Stimulated activated CD8-positive, alpha-beta memory T cell treated with anti-CD3 and anti-CD28 coated beads, Interleukin-7, amount 100 ng/mL, for 4 hours (primary cell): ENCODE results near the gene MED16.

ENCODE experiments used
- DNase-seq, 2 donors: peaks; one replicate each; pipeline ENCODE4 v3.0.0-alpha.2; 2020; ENCODE audit warnings: low read depth in 2 of 2

MED16 gene

DNA sequence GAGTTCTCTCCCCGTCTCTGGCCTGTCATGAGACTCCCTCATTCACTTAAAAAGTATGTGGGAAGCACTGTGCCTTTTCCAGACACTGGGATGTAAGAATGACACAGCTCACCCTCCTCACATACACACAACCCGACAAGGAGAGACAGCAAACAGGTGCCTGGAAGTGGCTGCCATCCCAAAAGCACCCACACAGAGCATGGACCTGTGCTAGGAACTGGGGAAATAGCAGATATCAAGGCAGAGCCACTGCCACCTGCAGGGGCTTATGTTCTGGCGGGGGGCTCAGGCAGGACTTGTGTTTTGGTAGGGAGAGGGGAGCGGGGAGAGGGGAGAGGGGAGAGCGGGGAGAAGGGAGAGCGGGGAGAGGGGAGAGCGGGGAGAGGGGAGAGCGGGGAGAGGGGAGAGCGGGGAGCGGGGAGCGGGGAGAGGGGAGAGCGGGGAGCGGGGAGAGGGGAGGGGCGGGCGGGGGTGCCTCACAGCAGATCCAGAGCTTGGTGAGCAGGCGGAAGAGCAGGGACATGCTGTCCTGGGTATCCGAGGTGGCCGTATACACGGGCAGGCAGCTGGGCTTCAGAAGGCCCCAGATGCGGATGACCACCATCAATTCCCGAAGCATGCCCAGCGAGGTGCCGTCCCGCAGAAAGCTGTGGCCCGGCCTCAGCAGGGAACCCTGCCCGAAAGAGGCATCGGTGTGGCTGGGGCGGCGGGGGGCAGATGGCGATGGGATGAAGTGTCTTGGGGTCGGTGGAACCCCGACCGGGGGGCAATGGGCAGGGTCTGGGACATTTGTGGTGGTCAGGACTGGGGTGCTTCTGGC lies 21.3 kb downstream of the MED16 start:
- no peak for DNase-seq

- DNase-seq: no peak
Measured at GRCh38 chr19:870963-871401, 22.0 kb downstream of the MED16 start.

GRCh38 chr19:870314-870713 lies 22.7 kb downstream of the MED16 start:
- DNase-seq: no peak

GRCh38 chr19:869245-870177 lies 23.5 kb downstream of the MED16 start:
- no peak for DNase-seq

DNA sequence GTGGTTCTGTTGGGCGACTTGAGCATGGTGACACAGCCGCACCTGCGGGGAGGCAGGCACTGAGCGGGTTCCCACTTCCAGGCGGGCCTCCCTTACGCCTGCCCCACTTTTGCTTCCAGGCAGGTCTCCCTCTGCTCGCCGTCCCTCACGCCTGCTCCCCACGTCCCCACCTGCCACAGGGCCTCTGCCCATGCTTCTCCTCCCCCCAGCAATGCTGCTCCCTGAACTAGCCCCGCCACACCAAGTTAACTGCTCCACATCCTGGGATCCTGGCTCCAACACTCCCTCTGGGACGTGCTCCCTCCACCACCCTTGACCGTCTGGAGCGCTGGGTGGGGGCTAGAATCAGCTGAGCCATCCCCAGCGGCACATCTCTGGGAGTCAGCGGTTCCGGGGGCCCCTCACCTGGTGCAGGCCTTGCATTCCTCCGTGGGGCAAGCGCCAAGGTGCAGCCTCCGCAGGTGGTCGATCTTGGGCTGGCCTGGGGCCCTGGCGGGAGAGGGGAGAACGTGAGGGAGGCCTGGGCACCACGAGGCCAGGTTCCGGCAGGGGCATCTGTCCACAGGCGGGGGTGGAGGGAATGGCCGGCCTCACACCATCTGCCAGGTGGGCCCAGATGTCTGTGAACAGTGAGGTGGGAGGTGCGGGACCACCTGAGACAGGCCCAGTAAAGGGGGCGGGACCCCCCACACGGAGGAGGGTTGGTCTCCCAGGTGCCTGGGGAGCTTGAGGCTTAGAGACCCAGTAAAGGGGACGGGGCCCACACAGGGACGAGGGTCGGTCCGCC lies 24.3 kb downstream of the MED16 start:
- DNase-seq: no peak

- no peak for DNase-seq
Measured at GRCh38 chr19:867855-868457, 25.0 kb downstream of the MED16 start.

GRCh38 chr19:867301-867793 lies 25.6 kb downstream of the MED16 start:
- no peak for DNase-seq

GRCh38 chr19:866769-867300 lies 26.2 kb downstream of the MED16 start:
- DNase-seq: no peak

- DNase-seq: no peak
Measured at GRCh38 chr19:863315-863620, 29.7 kb downstream of the MED16 start.

GRCh38 chr19:862581-863314 lies 30.2 kb downstream of the MED16 start:
- DNase-seq: peak; percentile 61 to 64

- DNase-seq: peak; percentile 37 to 51
Measured at GRCh38 chr19:861756-862580, 31.0 kb downstream of the MED16 start.

GRCh38 chr19:861141-861755 lies 31.7 kb downstream of the MED16 start:
- DNase-seq: no peak

- DNase-seq: no peak
Measured at GRCh38 chr19:858868-859843, 33.8 kb downstream of the MED16 start, which contains the start of gene CFD. TSS of gene CFD (plus strand) at chr19:859664. CDS start at chr19:859690, 26 bp downstream.

DNA sequence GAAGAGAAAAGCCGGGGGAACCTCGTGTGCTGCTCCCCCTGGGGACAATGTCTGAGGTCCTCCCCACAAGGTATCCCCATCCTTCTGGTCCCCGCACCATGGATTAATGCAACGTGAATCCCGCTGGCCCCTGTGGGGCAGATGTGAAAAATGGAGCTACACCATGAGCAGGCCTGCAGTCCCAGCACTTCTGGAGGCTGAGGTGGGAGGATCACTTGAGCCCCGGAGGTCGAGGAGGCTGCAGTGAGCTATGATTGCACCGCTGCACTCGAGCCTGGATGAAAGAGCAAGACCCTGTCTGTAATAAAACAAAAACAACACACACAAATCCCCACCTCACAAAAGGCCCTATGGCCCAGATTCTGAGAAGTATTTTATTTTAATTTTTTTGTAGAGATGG lies 34.7 kb downstream of the MED16 start:
- DNase-seq: no peak

GRCh38 chr19:855566-856120 lies 37.3 kb downstream of the MED16 start:
- DNase-seq: no peak

DNA sequence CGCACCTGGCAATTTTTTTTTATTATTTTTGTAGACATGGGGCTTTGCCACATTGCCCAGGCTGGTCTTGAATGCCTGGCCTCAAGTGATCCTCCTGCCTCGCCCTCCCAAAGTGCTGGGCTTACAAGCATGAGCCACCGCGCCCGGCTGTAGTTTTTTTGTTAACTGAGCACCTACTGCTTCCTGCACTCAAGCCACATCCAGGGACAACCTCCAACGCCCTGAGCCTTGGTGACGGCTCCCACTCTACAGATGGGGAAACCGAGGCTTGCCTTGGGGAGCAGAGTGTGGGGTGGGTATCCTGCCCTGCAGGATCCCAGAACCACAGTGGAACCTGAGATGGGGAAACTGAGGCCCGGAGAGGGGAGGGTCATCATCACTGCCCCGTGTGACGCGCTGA lies 37.8 kb downstream of the MED16 start:
- no peak for DNase-seq

GRCh38 chr19:854549-854948 lies 38.4 kb downstream of the MED16 start:
- DNase-seq: no peak
